K562 (cell line): ENCODE data around the gene TMEM271. TPM values are rescaled to one million over a fixed set of nuclear protein-coding genes. Genes with fewer than 3 reads are reported as not detected.

ENCODE experiments used
- ATAC-seq: fragments of 200-7000 bp; cut with Tn5 transposase; 3 replicates; pipeline ENCODE4 v1.9.1; 2020; ENCODE audit warnings: moderate library complexity
- BruUV-seq: library from RNA; stranded (reverse); fragments of 400-500 nt; replicated peaks from 2 replicates; lab custom pipeline; 2021; lab: Mats Ljungman, UMichigan
- CTCF ChIA-PET: fragments of 300-600 bp; formaldehyde crosslinking; extraction: SDS; loops from one replicate; lab custom pipeline; 2021; ENCODE audit warnings: low intra/inter-chr PET ratio; lab: Yijun Ruan, JAX
- POLR2A ChIA-PET: fragments of 300-600, 350-650 bp; sonication (Branson Sonifier 250); formaldehyde crosslinking; extraction: SDS; loops from one replicate; lab custom pipeline; 2021; ENCODE audit warnings: antibody characterized with exemption, inconsistent platforms; lab: Yijun Ruan, JAX
- DNase-seq, 4 experiments: peaks; one replicate each; pipeline versions ENCODE4 v3.0.0 to v3.0.0-alpha.2; 2011 to 2018; ENCODE audit warnings: low spot score in 3 of 4, mixed read lengths in 3 of 4; ENCODE audit errors: extremely low read depth in 1 of 4
- FAIRE-seq: peaks from 2 replicates; lab custom pipeline; 2011; peaks lifted over from hg19 to GRCh38; lab: Jason Lieb, UNC
- H2AFZ ChIP-seq: 2 replicates; pipeline ENCODE4 v1.6.0; 2011; ENCODE audit warnings: low read depth, low read length, control low read depth, inconsistent platforms
- H3K27ac ChIP-seq: fragments of 200-600 bp; 3 replicates; pipeline ENCODE4 v1.8.0; 2011; ENCODE audit warnings: low read depth, mild to moderate bottlenecking, control low read depth, inconsistent platforms, low read length, moderate library complexity, mixed read lengths; ENCODE audit errors: extremely low read depth
- H3K27me3 ChIP-seq, 2 experiments: fragments of 300-600 bp in 1 of 2; 2 replicates in 1 of 2; 3 replicates in 1 of 2; pipeline versions ENCODE4 v1.6.0 to v1.8.0; 2011; ENCODE audit warnings: inconsistent platforms in 2 of 2, low read length in 2 of 2, mild to moderate bottlenecking in 1 of 2, mixed read lengths in 1 of 2, moderate library complexity in 1 of 2; ENCODE audit not compliant: control insufficient read depth in 2 of 2, insufficient read depth in 2 of 2
- H3K36me3 ChIP-seq: fragments of 300-600 bp; 3 replicates; pipeline ENCODE4 v1.8.0; 2011; ENCODE audit warnings: mild to moderate bottlenecking, low read length, inconsistent platforms; ENCODE audit not compliant: control insufficient read depth, insufficient read depth
- H3K4me1 ChIP-seq, 2 experiments: fragments of 200-600 bp in 1 of 2; replicated peaks in 1 of 2; 2 replicates in 1 of 2; 3 replicates in 1 of 2; pipeline versions ENCODE4 v1.5.1 to v1.8.0; 2011; ENCODE audit warnings: inconsistent platforms in 2 of 2, low read length in 2 of 2, mild to moderate bottlenecking in 1 of 2, mixed read lengths in 1 of 2, moderate library complexity in 1 of 2; ENCODE audit not compliant: control insufficient read depth in 2 of 2, insufficient read depth in 2 of 2
- H3K4me2 ChIP-seq: 2 replicates; pipeline ENCODE4 v1.6.1; 2011; ENCODE audit warnings: low read length, control low read depth, inconsistent platforms, mixed read lengths; ENCODE audit not compliant: insufficient read depth
- H3K4me3 ChIP-seq: fragments of 200-600 bp; sonication (generic), shearing (Covaris generic); 2 replicates; pipeline ENCODE4 v1.5.1; 2016; ENCODE audit warnings: control low read depth, inconsistent platforms
- H3K79me2 ChIP-seq: fragments of 200-600 bp; 3 replicates; pipeline ENCODE4 v1.8.0; 2011; ENCODE audit warnings: low read length, inconsistent platforms; ENCODE audit not compliant: control insufficient read depth, insufficient read depth
- H3K9ac ChIP-seq, 2 experiments: 2 replicates each; pipeline versions ENCODE4 v1.6.0 to v1.6.1; 2011; ENCODE audit warnings: low read depth in 2 of 2, low read length in 2 of 2, control low read depth in 1 of 2, inconsistent platforms in 1 of 2, mild to moderate bottlenecking in 1 of 2, mixed read lengths in 1 of 2; ENCODE audit not compliant: insufficient read depth in 1 of 2
- H3K9me1 ChIP-seq: one replicate; pipeline ENCODE4 v1.6.0; 2011; ENCODE audit warnings: inconsistent platforms, mild to moderate bottlenecking, low read length, moderate library complexity; ENCODE audit not compliant: control insufficient read depth, insufficient read depth
- H3K9me3 ChIP-seq: replicated peaks from 2 replicates; pipeline ENCODE4 v1.5.1; 2011; ENCODE audit warnings: low read depth, low read length, inconsistent platforms; ENCODE audit not compliant: control insufficient read depth, insufficient read depth
- H4K20me1 ChIP-seq: replicated peaks from 2 replicates; pipeline ENCODE4 v1.6.1; 2011; ENCODE audit warnings: low read length, inconsistent platforms, mixed read lengths; ENCODE audit not compliant: control insufficient read depth, insufficient read depth
- BRCA1 ChIP-seq, 2 experiments: fragments of 450-650 bp in 1 of 2; sonication (generic) in 1 of 2; formaldehyde crosslinking in 1 of 2; IDR thresholded peaks; 2 replicates each; pipeline versions ENCODE4 v1.5.0 to v1.6.1; 2017 to 2020; ENCODE audit warnings: mild to moderate bottlenecking in 1 of 2, missing genetic modification reagents in 1 of 2
- E2F1 ChIP-seq: sonication (generic); formaldehyde crosslinking; IDR thresholded peaks from 2 replicates; pipeline ENCODE4 v1.8.1; 2023; ENCODE audit warnings: mild to moderate bottlenecking, missing genetic modification reagents, moderate library complexity
- EGR1 ChIP-seq: fragments of 450-650 bp; conservative IDR thresholded peaks from 2 replicates; pipeline ENCODE4 v1.6.1; 2017; ENCODE audit warnings: mild to moderate bottlenecking
- EHMT2 ChIP-seq: fragments of 450-650 bp; IDR thresholded peaks from 2 replicates; pipeline ENCODE4 v1.6.1; 2018; ENCODE audit warnings: antibody characterized with exemption
- KAT2B ChIP-seq: IDR thresholded peaks from one replicate; pipeline ENCODE4 v1.6.1; 2012; ENCODE audit warnings: low read depth, mild to moderate bottlenecking, control low read depth, inconsistent platforms, low read length, moderate library complexity
- NBN ChIP-seq: fragments of 450-650 bp; IDR thresholded peaks from 2 replicates; pipeline ENCODE4 v1.6.1; 2016; ENCODE audit warnings: low read depth, mild to moderate bottlenecking
- NFIC ChIP-seq: fragments of 450-650 bp; IDR thresholded peaks from 2 replicates; pipeline ENCODE4 v1.6.1; 2017; ENCODE audit warnings: mild to moderate bottlenecking, inconsistent platforms
- RAD21 ChIP-seq, 2 experiments: fragments of 250-450 bp in 1 of 2; fragments of 450-650 bp in 1 of 2; sonication (Bioruptor Pico) in 1 of 2; formaldehyde crosslinking in 1 of 2; IDR thresholded peaks in 1 of 2; conservative IDR thresholded peaks in 1 of 2; 2 replicates each; pipeline versions ENCODE4 v1.4.0 to v1.8.0; 2020 to 2022; ENCODE audit warnings: mild to moderate bottlenecking in 2 of 2, moderate library complexity in 1 of 2
- SAFB ChIP-seq: fragments of 200-400 bp; formaldehyde crosslinking; IDR thresholded peaks from 2 replicates; pipeline ENCODE4 v1.6.1; 2017; ENCODE audit warnings: low read depth, low read length, borderline replicate concordance
- SMARCA4 ChIP-seq: fragments of 450-650 bp; IDR thresholded peaks from 2 replicates; pipeline ENCODE4 v1.6.1; 2016
- WGBS: fragments of 100-300 bp; shearing (Covaris generic); methylation state at CpG from one replicate; pipeline ENCODE4 v1.1.6; 2016; ENCODE audit warnings: low coverage, mixed read lengths; ENCODE audit not compliant: insufficient coverage; ENCODE audit errors: missing lambda C conversion rate; 5-methylcytosine and 5-hydroxymethylcytosine counted together
- in situ Hi-C: fragments of 300-500 bp; cut with MboI; formaldehyde crosslinking; loops from 4 replicates; pipeline ENCODE4 v1.15.0; 2018; ENCODE audit warnings: inconsistent platforms, mixed read lengths
- intact Hi-C: fragments of 100-400 bp; cut with micrococcal nuclease; formaldehyde crosslinking; loops from 2 replicates; pipeline ENCODE4 v1.14.2; 2022
- polyA plus RNA-seq, 8 experiments: library from polyadenylated mRNA; depleted of rRNA in 4 of 8; stranded (reverse) in 5 of 8; unstranded in 3 of 8; fragments of >200 nt; fragmentation: Nextera tagmentation in 2 of 8; fragmentation: Illumina TruSeq in 1 of 8; extraction: Ambion mirVana in 2 of 8; extraction: Trizol in 1 of 8; gene quantifications; 2 replicates each; pipeline versions ENCODE4 v1.2.1 to v1.2.3, GENCODE V29; 2011 to 2014; ENCODE audit warnings: inconsistent platforms in 1 of 8, missing spikeins in 1 of 8
- total RNA-seq, 7 experiments: library from RNA; depleted of rRNA in 6 of 7; stranded (reverse); fragments of >200 nt in 6 of 7; fragmentation: Illumina TruSeq in 2 of 7; extraction: Trizol in 2 of 7; gene quantifications; 2 replicates each; pipeline versions ENCODE4 v1.2.1 to v1.2.3, GENCODE V29; 2011 to 2021; ENCODE audit warnings: low replicate concordance in 1 of 7
- TF ChIP-seq, protein P1 (sequence below): fragments of 450-650 bp; IDR thresholded peaks from 2 replicates; pipeline ENCODE4 v1.6.1; 2014; ENCODE audit warnings: low read depth, mild to moderate bottlenecking, moderate library complexity, borderline replicate concordance
- TF ChIP-seq, protein P2 (sequence below): sonication (generic); formaldehyde crosslinking; IDR thresholded peaks from 2 replicates; pipeline ENCODE4 v1.8.1; 2022; ENCODE audit warnings: missing genetic modification reagents

The TMEM271 gene
- total and polyA plus RNA-seq, 9 of the 15 experiments (the other 6 are each of a cell fraction or from before 2014, with no cell fraction given), result not detected

GRCh38 chr4:529563-529962 lies 46.5 kb downstream of the TMEM271 start:
- Histone ChIP-seq H3K36me3 (peaks cover 80% of the 10 kb centered on the region; the same call in 2 of the 3 replicates), H3K9me1 (no peaks in the 10 kb centered on the region), H2AFZ (no peak overlapping the region), H3K9me3 (peaks cover 4% of the 10 kb centered on the region; the same call in 1 of the 2 replicates), H3K4me2 (no peak overlapping the region), H3K79me2 (no peaks in the 10 kb centered on the region), H3K4me3 (no peak overlapping the region), H3K9ac (no peak overlapping the region), H3K27ac (no peak overlapping the region), H4K20me1 (no peaks in the 10 kb centered on the region), H3K27me3 (no peaks in the 10 kb centered on the region), H3K4me1 (peaks cover 0 to 3% of the 10 kb centered on the region in 2 experiments; a peak in 1 of 5 replicates)
- ATAC-seq (no peak), DNase-seq (no peak), FAIRE-seq (no peak)
- in situ Hi-C loops (no loop called here), intact Hi-C loops (no loop called here)
- no TSS peak for BruUV-seq
- TF ChIP-seq KAT2B, result no peak
- no peak for TF ChIP-seq E2F1 (CRISPR knock-in tag)
- no peak for TF ChIP-seq SMARCA4
- no peak for TF ChIP-seq EGR1
- no peak for TF ChIP-seq NBN
- TF ChIP-seq RAD21 (CRISPR knock-in tag; conservative IDR thresholded peaks at IDR 0.05 in 1 of 2, IDR thresholded peaks at IDR 0.05 in 1 of 2), result no peak
- TF ChIP-seq, protein P1, sequence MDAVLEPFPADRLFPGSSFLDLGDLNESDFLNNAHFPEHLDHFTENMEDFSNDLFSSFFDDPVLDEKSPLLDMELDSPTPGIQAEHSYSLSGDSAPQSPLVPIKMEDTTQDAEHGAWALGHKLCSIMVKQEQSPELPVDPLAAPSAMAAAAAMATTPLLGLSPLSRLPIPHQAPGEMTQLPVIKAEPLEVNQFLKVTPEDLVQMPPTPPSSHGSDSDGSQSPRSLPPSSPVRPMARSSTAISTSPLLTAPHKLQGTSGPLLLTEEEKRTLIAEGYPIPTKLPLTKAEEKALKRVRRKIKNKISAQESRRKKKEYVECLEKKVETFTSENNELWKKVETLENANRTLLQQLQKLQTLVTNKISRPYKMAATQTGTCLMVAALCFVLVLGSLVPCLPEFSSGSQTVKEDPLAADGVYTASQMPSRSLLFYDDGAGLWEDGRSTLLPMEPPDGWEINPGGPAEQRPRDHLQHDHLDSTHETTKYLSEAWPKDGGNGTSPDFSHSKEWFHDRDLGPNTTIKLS, result no peak
- no peak for TF ChIP-seq BRCA1 (IDR thresholded peaks at IDR 0.05)
- no peak for TF ChIP-seq BRCA1 (CRISPR knock-in tag; IDR thresholded peaks at IDR 0.05)
- TF ChIP-seq, protein P2, sequence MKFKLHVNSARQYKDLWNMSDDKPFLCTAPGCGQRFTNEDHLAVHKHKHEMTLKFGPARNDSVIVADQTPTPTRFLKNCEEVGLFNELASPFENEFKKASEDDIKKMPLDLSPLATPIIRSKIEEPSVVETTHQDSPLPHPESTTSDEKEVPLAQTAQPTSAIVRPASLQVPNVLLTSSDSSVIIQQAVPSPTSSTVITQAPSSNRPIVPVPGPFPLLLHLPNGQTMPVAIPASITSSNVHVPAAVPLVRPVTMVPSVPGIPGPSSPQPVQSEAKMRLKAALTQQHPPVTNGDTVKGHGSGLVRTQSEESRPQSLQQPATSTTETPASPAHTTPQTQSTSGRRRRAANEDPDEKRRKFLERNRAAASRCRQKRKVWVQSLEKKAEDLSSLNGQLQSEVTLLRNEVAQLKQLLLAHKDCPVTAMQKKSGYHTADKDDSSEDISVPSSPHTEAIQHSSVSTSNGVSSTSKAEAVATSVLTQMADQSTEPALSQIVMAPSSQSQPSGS, result no peak
- TF ChIP-seq SAFB, result no peak
- TF ChIP-seq EHMT2, result no peak
- no peak for TF ChIP-seq NFIC
- WGBS, result 95% methylated on average over 8 of the region's 8 CpGs
- ChIA-PET POLR2A (interaction anchor here (1.0 to 1.2 kb wide), 2 partner anchors 8 kb away, joined by 3 to 4 read pairs; no protein-coding TSS in a partner anchor), CTCF (no interaction called here)
